GM23248 (cell line): Measurements from ENCODE around the gene ZNF692. TPM values are rescaled to one million over a fixed set of nuclear protein-coding genes. Genes with fewer than 3 reads are reported as not detected.
A peak's percentile ranks its signal among the peaks of the same experiment; 100 is the strongest.
"Not testable (repeated sequence)": the region's sequence is repeated elsewhere in the genome, so short reads cannot be mapped to it uniquely, and the experiment has no call there.

Experiments
- DNase-seq: peaks from one replicate; pipeline ENCODE4 v3.0.0-alpha.2; 2015
- H2AFZ ChIP-seq: fragments of 200-600 bp; sonication (generic); 2 replicates; pipeline ENCODE4 v1.6.1; 2016; ENCODE audit warnings: antibody characterized with exemption
- H3F3A ChIP-seq: fragments of 200-600 bp; sonication (generic); 2 replicates; pipeline ENCODE4 v1.6.1; 2016; ENCODE audit warnings: mild to moderate bottlenecking, antibody characterized with exemption, mixed run types; ENCODE audit not compliant: insufficient read depth
- H3K27ac ChIP-seq: fragments of 200-600 bp; sonication (generic); 2 replicates; pipeline ENCODE4 v1.5.1; 2016; ENCODE audit warnings: mild to moderate bottlenecking
- H3K27me3 ChIP-seq: fragments of 200-600 bp; sonication (generic); replicated peaks from 2 replicates; pipeline ENCODE4 v1.6.1; 2016; ENCODE audit warnings: mild to moderate bottlenecking; ENCODE audit not compliant: insufficient read depth
- H3K36me3 ChIP-seq: fragments of 200-600 bp; sonication (generic); 2 replicates; pipeline ENCODE4 v1.6.1; 2016; ENCODE audit warnings: low read depth, mild to moderate bottlenecking
- H3K4me1 ChIP-seq: fragments of 200-600 bp; sonication (generic); 2 replicates; pipeline ENCODE4 v1.6.1; 2016; ENCODE audit warnings: mild to moderate bottlenecking; ENCODE audit not compliant: insufficient read depth
- H3K4me2 ChIP-seq: fragments of 200-600 bp; sonication (generic); one replicate; pipeline ENCODE4 v1.6.1; 2016; ENCODE audit warnings: mild to moderate bottlenecking; ENCODE audit not compliant: unreplicated experiment
- H3K4me3 ChIP-seq: fragments of 200-600 bp; sonication (generic); 2 replicates; pipeline ENCODE4 v1.5.1; 2016; ENCODE audit warnings: mild to moderate bottlenecking
- H3K79me2 ChIP-seq: fragments of 200-600 bp; sonication (generic); 2 replicates; pipeline ENCODE4 v1.6.1; 2016; ENCODE audit warnings: mild to moderate bottlenecking; ENCODE audit not compliant: insufficient read depth
- H3K9ac ChIP-seq: fragments of 200-600 bp; sonication (generic); 2 replicates; pipeline ENCODE4 v1.6.1; 2016; ENCODE audit warnings: mild to moderate bottlenecking
- H3K9me2 ChIP-seq: fragments of 200-600 bp; sonication (generic); 2 replicates; pipeline ENCODE4 v1.6.1; 2016; ENCODE audit warnings: mixed run types, mild to moderate bottlenecking, moderate library complexity; ENCODE audit not compliant: insufficient read depth
- H3K9me3 ChIP-seq: fragments of 200-600 bp; sonication (generic); one replicate; pipeline ENCODE4 v1.6.1; 2017; ENCODE audit warnings: low read depth
- H4K20me1 ChIP-seq: fragments of 200-600 bp; sonication (generic); 2 replicates; pipeline ENCODE4 v1.6.0; 2016; ENCODE audit not compliant: insufficient read depth
- EZH2 ChIP-seq: fragments of 200-600 bp; sonication (generic); IDR thresholded peaks from 2 replicates; pipeline ENCODE4 v1.6.1; 2018; ENCODE audit warnings: antibody characterized with exemption, mild to moderate bottlenecking; ENCODE audit not compliant: insufficient read depth, poor library complexity, severe bottlenecking
- EZH2phosphoT487 ChIP-seq: fragments of 200-600 bp; sonication (generic); IDR thresholded peaks from 2 replicates; pipeline ENCODE4 v1.6.1; 2018; ENCODE audit warnings: antibody characterized with exemption, moderate library complexity, mild to moderate bottlenecking, low read depth; ENCODE audit not compliant: insufficient read depth
- WGBS, 2 experiments: methylation state at CpG; one replicate each; pipeline ENCODE4 v1.1.6; 2015 to 2017; ENCODE audit warnings: low lambda C conversion rate in 2 of 2, low coverage in 1 of 2; ENCODE audit errors: missing lambda C conversion rate in 2 of 2; 5-methylcytosine and 5-hydroxymethylcytosine counted together
- in situ Hi-C: fragments of 300-500 bp; cut with MboI; formaldehyde crosslinking; loops from 2 replicates; pipeline ENCODE4 v1.15.0; 2020
- polyA plus RNA-seq: library from polyadenylated mRNA; unstranded; fragments of >200 nt; fragmentation: Nextera tagmentation; extraction: Ambion mirVana; gene quantifications from 2 replicates; pipeline ENCODE4 v1.2.1, GENCODE V29; 2016
- total RNA-seq: library from RNA; depleted of rRNA; stranded (reverse); fragments of >200 nt; shearing (Covaris generic); gene quantifications from 2 replicates; pipeline ENCODE4 v1.2.3, GENCODE V29; 2014

ZNF692 gene
- total and polyA plus RNA-seq, 2 experiments from 2014 or later: 16.2 to 17.0 TPM

GRCh38 chr1:248884632-248885295 is 25.9 kb upstream of the ZNF692 start:
- Histone ChIP-seq H3K9ac (no peak overlapping the region), H3K27ac (no peak overlapping the region), H3K4me1 (no peaks in the 10 kb centered on the region), H3K4me2 (no peak overlapping the region), H3K9me2 (no peaks in the 10 kb centered on the region), H3K4me3 (no peak overlapping the region), H3F3A (no peaks in the 10 kb centered on the region), H3K36me3 (no peaks in the 10 kb centered on the region), H3K27me3 (0 out of 2 replicates have a peak, but pooled peaks cover 4% of the 10 kb centered on the region), H3K79me2 (no peaks in the 10 kb centered on the region), H2AFZ (no peak overlapping the region), H3K9me3 (no peaks in the 10 kb centered on the region), H4K20me1 (no peaks in the 10 kb centered on the region)
- 16 to 21% methylated on average over 1 of the region's 1 CpG for WGBS, 2 experiments
- no peak for TF ChIP-seq EZH2
- no peak for TF ChIP-seq EZH2phosphoT487
- no peak for DNase-seq
- in situ Hi-C loops: no loop called here

- in situ Hi-C loops, H3K27ac ChIP-seq, H3F3A ChIP-seq, H3K4me3 ChIP-seq, H3K36me3 ChIP-seq, H3K4me2 ChIP-seq, H3K9ac ChIP-seq, DNase-seq, H4K20me1 ChIP-seq, H3K9me3 ChIP-seq, H3K9me2 ChIP-seq, H3K27me3 ChIP-seq, H3K4me1 ChIP-seq, H3K79me2 ChIP-seq, H2AFZ ChIP-seq: not testable (repeated sequence)
- 22 to 27% methylated on average over 7 of the region's 7 CpGs for WGBS, 2 experiments
Measured at GRCh38 chr1:248882427-248882826, 23.5 kb upstream of the ZNF692 start.

GRCh38 chr1:248881261-248881660 is 22.4 kb upstream of the ZNF692 start:
- in situ Hi-C loops: no loop called here
- TF ChIP-seq EZH2phosphoT487: no peak
- TF ChIP-seq EZH2: no peak
- no peak overlapping the region for H3K4me3 ChIP-seq
- no peaks in the 10 kb centered on the region for H3F3A ChIP-seq
- no peaks in the 10 kb centered on the region for H3K9me3 ChIP-seq
- no peak overlapping the region for H3K9ac ChIP-seq
- H2AFZ ChIP-seq: no peak overlapping the region
- DNase-seq: no peak
- 53% methylated on average over 1 of the region's 1 CpG for WGBS, 2 experiments
- H3K4me2 ChIP-seq: no peak overlapping the region
- no peaks in the 10 kb centered on the region for H3K79me2 ChIP-seq
- no peak overlapping the region for H3K27ac ChIP-seq
- no peaks in the 10 kb centered on the region for H3K36me3 ChIP-seq
- no peaks in the 10 kb centered on the region for H3K27me3 ChIP-seq
- no peaks in the 10 kb centered on the region for H3K9me2 ChIP-seq
- H4K20me1 ChIP-seq: no peaks in the 10 kb centered on the region
- no peaks in the 10 kb centered on the region for H3K4me1 ChIP-seq

- in situ Hi-C loops: no loop called here
- Histone ChIP-seq H3F3A (peaks cover 26% of the 10 kb centered on the region), H3K4me2 (peak overlapping the region; percentile 74), H4K20me1 (no peaks in the 10 kb centered on the region), H3K9ac (peak overlapping the region; percentile 95), H3K36me3 (no peaks in the 10 kb centered on the region), H3K4me3 (peak overlapping the region; percentile 91), H3K9me3 (no peaks in the 10 kb centered on the region), H3K79me2 (no peaks in the 10 kb centered on the region), H3K4me1 (peaks cover 9% of the 10 kb centered on the region), H2AFZ (no peak overlapping the region), H3K9me2 (no peaks in the 10 kb centered on the region), H3K27ac (peak overlapping the region; percentile 97), H3K27me3 (no peaks in the 10 kb centered on the region)
- TF ChIP-seq EZH2phosphoT487: no peak
- no peak for TF ChIP-seq EZH2
- 2 to 4% methylated on average over 23 of the region's 23 CpGs for WGBS, 2 experiments
- no peak for DNase-seq
Measured at GRCh38 chr1:248873993-248874533, 15.2 kb upstream of the ZNF692 start.
